ENCODE measurements around the gene OPRPN. TPM values are rescaled to one million over a fixed set of nuclear protein-coding genes. Genes with fewer than 3 reads are reported as not detected.

The OPRPN gene
- total RNA-seq, 2 experiments from 2014 or later, result not detected

- POLR2A ChIA-PET, result no interaction called here
- CTCF ChIA-PET, result no interaction called here
These were observed 55.2 kb downstream of the OPRPN start for GRCh38 chr4:70452946-70453345.

Other genes with a start within 250 kb of the OPRPN start
- not detected for gene PRR27, start 243.7 kb upstream of the OPRPN start, total RNA-seq
- not detected for gene ODAM, start 202.2 kb upstream of the OPRPN start, total RNA-seq
- gene FDCSP, start 171.8 kb upstream of the OPRPN start, total RNA-seq, result not detected
- not detected for gene CSN3, start 155.3 kb upstream of the OPRPN start, total RNA-seq
- not detected for gene CABS1, start 63.0 kb upstream of the OPRPN start, total RNA-seq
- gene SMR3A, start 37.2 kb upstream of the OPRPN start, total RNA-seq, result not detected
- not detected for gene SMR3B, start 14.8 kb upstream of the OPRPN start, total RNA-seq
- gene MUC7, start 74.3 kb downstream of the OPRPN start, total RNA-seq, result not detected
- not detected for gene AMTN, start 120.6 kb downstream of the OPRPN start, total RNA-seq
- gene AMBN, start 194.3 kb downstream of the OPRPN start, total RNA-seq, result not detected
- gene ENAM, start 230.8 kb downstream of the OPRPN start, total RNA-seq, result not detected